ENCODE measurements around the gene PACRG. TPM values are rescaled to one million over a fixed set of nuclear protein-coding genes. Genes with fewer than 3 reads are reported as not detected.

Gene PACRG
- total and polyA plus RNA-seq, 2 of the 4 experiments (the other 2 are of a cell fraction): not detected

GRCh38 chr6:162976141-162976540, 248.4 kb downstream of the PACRG start:
- DNase-seq (no peak), ATAC-seq (ENCODE audit: low read depth) (no peak)
- in situ Hi-C loops (cut with MboI; ENCODE audit: low sequenced_read_pairs) (no loop called here), dilution Hi-C loops (cut with HindIII; ENCODE audit: low sequenced_read_pairs, unreplicated experiment) (no loop called here), intact Hi-C loops (cut with micrococcal nuclease) (no loop called here)
- Histone ChIP-seq H2AK5ac (ENCODE audit: low read depth, low read length) (no peak overlapping the region), H2AFZ (replicated peaks; ENCODE audit: low read length, poor library complexity) (no peak overlapping the region), H3K18ac (ENCODE audit: low read depth, low read length) (no peak overlapping the region), H4K91ac (ENCODE audit: insufficient read depth, low read depth, low read length) (no peak overlapping the region), H3K27ac (ENCODE audit: insufficient read depth, low read length) (no peak overlapping the region), H3K4me2 (ENCODE audit: low read depth, low read length) (no peak overlapping the region), H3K9me1 (ENCODE audit: insufficient read depth, low read length) (no peaks in the 10 kb centered on the region), H3K36me3 (ENCODE audit: control insufficient read depth, insufficient read depth, low read length) (no peaks in the 10 kb centered on the region), H4K8ac (ENCODE audit: low read depth in 2 of 2, low read length in 2 of 2) (no peak overlapping the region), H3K4me3 (ENCODE audit: insufficient read depth, low read depth, low read length) (no peak overlapping the region), H3K23ac (ENCODE audit: low read depth, low read length) (no peak overlapping the region), H2BK15ac (ENCODE audit: low read depth, low read length) (no peak overlapping the region), H3K4ac (ENCODE audit: low read depth, low read length) (no peak overlapping the region), H4K5ac (ENCODE audit: low read depth, low read length) (no peak overlapping the region), H3K9me3 (ENCODE audit: control insufficient read depth, insufficient read depth, low read length) (peaks cover 2% of the 10 kb centered on the region; the same call in 1 of the 2 replicates), H4K20me1 (ENCODE audit: insufficient read depth, low read length) (no peaks in the 10 kb centered on the region), H2BK5ac (ENCODE audit: low read depth, low read length, poor library complexity, severe bottlenecking) (no peak overlapping the region), H3K56ac (ENCODE audit: extremely low read depth, insufficient read depth, low read length) (no peak overlapping the region), H2BK20ac (ENCODE audit: low read depth, low read length) (no peak overlapping the region), H3K79me1 (ENCODE audit: low read depth in 1 of 2, low read length in 2 of 2) (no peaks in the 10 kb centered on the region), H2AK9ac (replicated peaks; ENCODE audit: low read depth, low read length, poor library complexity) (no peak overlapping the region), H3K27me3 (ENCODE audit: control insufficient read depth, insufficient read depth, low read length) (no peaks in the 10 kb centered on the region), H3K9ac (ENCODE audit: low read depth, low read length) (no peak overlapping the region), H2BK120ac (ENCODE audit: low read depth, low read length) (no peak overlapping the region), H3K4me1 (ENCODE audit: control insufficient read depth, insufficient read depth, low read length) (no peaks in the 10 kb centered on the region), H3K14ac (replicated peaks; ENCODE audit: low read depth, low read length) (no peak overlapping the region)
- CTCF ChIA-PET: no interaction called here
- WGBS, 2 experiments (ENCODE audit: extremely low coverage in 2 of 2, insufficient read length in 1 of 2): 90% methylated on average over 2 of the region's 5 CpGs; no CpG with 5 or more reads in 1 of the 2 experiments
- POLR2A ChIA-PET (ENCODE audit: unreplicated experiment): no interaction called here
- no TSS peak for BruUV-seq (replicated peaks)
- TF ChIP-seq SMC3 (IDR thresholded peaks at IDR 0.05; ENCODE audit: low read depth, low read length) (no peak), RCOR1 (IDR thresholded peaks at IDR 0.05; ENCODE audit: insufficient replicate concordance, low read length) (no peak), USF2 (IDR thresholded peaks at IDR 0.05; ENCODE audit: low read depth, low read length) (no peak), MAFK (IDR thresholded peaks at IDR 0.05; ENCODE audit: low read depth, low read length) (no peak), CHD1 (IDR thresholded peaks at IDR 0.05; ENCODE audit: low read depth, low read length) (no peak), MXI1 (IDR thresholded peaks at IDR 0.05; ENCODE audit: borderline replicate concordance, low read depth, low read length) (no peak), NFE2L2 (IDR thresholded peaks at IDR 0.05; ENCODE audit: low read depth, low read length) (no peak), FOS (IDR thresholded peaks at IDR 0.05; ENCODE audit: low read depth, low read length) (no peak), CEBPB (IDR thresholded peaks at IDR 0.05; ENCODE audit: low read depth, low read length) (no peak), CTCF (conservative IDR thresholded peaks at IDR 0.05; ENCODE audit: low read depth, low read length) (no peak)
